T1000 (cell line): ENCODE results near the gene LCK.
A peak's percentile ranks its signal among the peaks of the same experiment; 100 is the strongest.
"Not testable (repeated sequence)": the region's sequence is repeated elsewhere in the genome, so short reads cannot be mapped to it uniquely, and the experiment has no call there.

Source experiments
- DNase-seq: peaks from one replicate; lab custom pipeline; 2025; ENCODE audit warnings: mixed read lengths; lab: John Stamatoyannopoulos, UW

LCK gene

GRCh38 chr1:32274646-32275340, 23.7 kb downstream of the LCK start:
- DNase-seq = no peak

DNA sequence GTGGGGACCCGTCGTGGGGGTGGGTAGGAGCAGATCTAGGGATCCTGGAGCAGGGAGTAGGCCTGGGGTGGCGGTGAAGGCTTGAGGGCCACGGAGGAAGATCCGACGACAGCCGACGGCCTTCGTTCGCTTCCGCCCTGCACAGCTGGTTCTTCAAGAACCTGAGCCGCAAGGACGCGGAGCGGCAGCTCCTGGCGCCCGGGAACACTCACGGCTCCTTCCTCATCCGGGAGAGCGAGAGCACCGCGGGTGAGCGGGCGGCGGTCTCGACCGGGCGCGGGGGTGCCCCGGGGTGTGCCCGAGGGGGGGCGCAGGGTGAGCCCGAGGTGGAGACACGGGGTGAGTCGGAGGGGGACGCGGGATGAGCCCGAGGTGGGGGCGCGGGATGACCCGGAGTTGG, 24.4 kb downstream of the LCK start:
- no peak for DNase-seq

DNA sequence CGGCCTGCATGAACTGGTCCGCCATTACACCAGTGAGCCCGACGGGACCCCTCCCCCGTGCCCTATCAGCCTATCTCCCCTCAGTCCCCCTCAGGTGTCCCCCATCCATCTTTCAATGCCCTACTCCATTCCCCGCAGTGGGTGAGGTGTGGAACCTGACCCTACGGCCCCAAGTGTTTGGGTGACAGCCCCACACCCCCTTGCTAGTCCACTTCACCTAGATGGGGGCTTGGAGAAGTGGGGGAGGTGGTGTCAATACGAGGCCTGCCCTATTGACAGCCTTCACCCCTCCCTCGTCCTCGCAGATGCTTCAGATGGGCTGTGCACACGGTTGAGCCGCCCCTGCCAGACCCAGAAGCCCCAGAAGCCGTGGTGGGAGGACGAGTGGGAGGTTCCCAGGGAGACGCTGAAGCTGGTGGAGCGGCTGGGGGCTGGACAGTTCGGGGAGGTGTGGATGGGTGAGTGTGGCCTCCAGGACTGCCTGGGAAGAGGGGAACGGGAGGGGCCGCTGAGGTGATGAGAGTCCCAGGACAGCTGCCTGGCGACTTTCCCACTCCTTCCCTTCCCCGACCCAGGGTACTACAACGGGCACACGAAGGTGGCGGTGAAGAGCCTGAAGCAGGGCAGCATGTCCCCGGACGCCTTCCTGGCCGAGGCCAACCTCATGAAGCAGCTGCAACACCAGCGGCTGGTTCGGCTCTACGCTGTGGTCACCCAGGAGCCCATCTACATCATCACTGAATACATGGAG, 25.1 kb downstream of the LCK start:
- DNase-seq = no peak

GRCh38 chr1:32284777-32285176, 33.7 kb downstream of the LCK start:
- DNase-seq = not testable (repeated sequence)

DNA sequence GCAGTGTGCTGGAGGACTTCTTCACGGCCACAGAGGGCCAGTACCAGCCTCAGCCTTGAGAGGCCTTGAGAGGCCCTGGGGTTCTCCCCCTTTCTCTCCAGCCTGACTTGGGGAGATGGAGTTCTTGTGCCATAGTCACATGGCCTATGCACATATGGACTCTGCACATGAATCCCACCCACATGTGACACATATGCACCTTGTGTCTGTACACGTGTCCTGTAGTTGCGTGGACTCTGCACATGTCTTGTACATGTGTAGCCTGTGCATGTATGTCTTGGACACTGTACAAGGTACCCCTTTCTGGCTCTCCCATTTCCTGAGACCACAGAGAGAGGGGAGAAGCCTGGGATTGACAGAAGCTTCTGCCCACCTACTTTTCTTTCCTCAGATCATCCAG, 34.6 kb downstream of the LCK start:
- no peak for DNase-seq

- DNase-seq = no peak
Measured at GRCh38 chr1:32286763-32287162, 35.7 kb downstream of the LCK start.

DNA sequence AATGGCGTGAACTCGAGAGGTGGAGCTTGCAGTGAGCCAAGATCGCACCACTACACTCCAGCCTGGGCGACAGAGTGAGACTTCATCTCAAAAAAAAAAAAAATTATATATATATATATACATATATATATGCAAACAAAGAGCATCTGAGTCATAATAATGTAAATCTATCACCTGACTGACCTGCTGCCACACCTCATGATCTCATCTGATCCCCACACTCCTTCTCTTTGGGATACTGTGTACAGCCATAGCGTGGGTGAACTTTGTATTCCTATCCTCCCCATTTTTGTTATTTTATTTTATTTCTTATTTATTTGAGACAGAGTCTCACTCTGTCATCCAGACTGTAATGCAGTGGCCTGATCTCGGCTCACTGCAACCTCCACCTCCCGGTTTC, 38.2 kb downstream of the LCK start:
- DNase-seq = no peak

- DNase-seq = no peak
Measured at GRCh38 chr1:32291145-32291707, 40.2 kb downstream of the LCK start.

DNA sequence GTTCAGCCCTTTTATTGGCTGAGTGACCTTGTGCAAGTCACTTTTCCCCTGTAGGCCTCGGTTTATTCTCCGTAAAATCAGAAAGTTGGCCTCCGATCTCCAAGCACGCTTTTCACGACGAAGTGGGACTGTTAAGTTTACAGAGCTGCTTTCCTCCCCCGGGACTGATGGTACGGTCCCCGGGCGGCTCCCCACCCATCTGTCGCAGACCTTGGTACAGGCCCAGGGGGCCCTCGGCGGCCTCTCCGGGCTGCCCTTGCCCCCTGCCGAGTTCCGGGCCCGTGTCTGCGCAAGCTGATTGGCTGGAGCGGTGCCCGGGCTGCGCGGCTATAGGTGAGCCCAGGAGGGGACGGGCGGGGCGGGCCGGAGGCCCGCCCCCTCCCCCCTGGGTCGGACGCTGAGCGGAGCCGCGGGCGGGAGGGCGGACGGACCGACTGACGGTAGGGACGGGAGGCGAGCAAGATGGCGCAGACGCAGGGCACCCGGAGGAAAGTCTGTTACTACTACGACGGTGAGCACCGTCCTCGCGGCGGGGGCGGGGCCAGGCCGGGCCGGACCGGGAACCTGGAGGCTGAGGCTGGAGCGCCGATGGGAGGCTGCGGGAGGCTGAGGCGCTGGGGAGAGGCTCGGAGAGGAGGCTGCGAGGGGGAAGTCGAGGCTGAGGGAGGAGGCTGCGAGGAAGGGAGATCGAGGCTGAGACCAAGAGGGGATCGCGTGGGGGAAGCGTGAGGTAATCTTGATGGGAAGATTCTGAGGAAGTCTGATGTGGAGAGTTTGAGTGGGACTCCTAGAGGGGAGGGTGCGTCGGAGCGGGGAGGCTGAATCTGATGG, 40.9 kb downstream of the LCK start, which contains the start of gene HDAC1:
Gene HDAC1 (plus strand): TSS at position 376 of the 831 bp plus-strand sequence. CDS start 87 bp downstream, at position 463.
- DNase-seq = peak; percentile 92

GRCh38 chr1:32298211-32298610, 47.1 kb downstream of the LCK start:
- not testable (repeated sequence) for DNase-seq

DNA sequence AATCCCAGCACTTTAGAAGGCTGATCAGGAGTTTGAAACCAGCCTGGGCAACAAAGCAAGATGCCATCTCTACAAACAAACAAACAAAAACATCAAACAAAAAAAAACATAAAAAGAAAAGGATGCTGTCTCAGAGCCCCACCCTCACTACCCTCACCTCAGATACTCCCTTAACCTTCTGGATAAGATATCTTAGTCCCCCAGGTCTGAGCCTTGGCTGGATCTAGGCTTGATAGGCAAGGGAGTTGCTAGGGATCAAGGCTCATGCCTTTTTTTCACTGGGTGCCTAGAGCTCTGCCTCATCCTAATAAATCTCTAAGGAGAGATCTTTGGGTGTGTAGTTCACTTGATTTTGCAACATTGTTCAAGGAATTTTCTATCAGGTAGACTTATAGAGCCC, 48.3 kb downstream of the LCK start:
- no peak for DNase-seq

- no peak for DNase-seq
Measured at GRCh38 chr1:32303358-32303757, 52.3 kb downstream of the LCK start.

DNA sequence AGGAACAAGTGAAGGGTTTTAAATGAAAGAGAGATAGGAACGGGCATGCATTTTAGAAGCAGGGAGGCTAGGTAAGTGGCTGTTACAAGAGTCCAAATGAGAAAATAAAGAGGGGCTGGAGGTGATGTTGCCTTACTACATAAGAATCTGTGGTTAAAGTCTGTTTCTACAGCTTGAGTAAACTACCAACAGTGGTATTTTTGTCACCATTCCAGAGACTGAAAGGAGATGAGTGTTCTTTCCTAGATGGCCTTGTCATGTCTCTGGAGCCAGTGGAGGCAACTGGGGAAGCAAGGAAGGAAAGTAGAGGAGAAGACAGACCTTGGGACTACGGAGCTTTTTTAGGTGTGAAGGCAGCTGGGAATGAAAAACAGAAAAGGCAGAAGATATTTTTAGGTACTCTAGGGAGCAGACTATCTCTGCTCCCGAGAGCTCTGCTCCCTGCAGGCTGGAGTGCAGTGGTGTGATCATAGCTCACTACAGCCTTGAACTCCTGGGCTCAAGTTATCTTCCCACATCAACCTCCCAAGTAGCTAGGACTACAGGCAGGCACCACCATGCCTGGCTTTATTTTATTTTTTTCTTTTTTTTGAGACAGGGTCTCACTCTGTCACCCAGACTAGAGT, 53.0 kb downstream of the LCK start:
- DNase-seq = no peak

DNA sequence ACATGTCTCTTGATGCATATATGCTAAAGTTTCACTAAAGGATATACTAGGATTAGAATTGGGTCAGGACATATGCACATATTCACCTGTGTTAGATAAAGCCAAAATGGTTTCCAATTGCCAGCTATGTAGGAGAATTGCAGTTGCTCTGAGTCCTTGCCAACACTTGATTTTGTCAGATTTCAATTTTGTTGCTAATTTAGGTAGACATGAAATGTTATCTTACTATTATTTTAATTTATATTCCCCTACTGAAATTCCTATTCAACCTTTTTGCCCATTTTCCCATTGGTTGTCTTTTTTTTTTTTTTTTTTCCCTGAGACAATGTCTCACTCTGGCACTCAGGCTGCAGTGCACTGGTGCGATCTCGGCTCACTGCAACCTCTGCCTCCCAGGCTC, 54.2 kb downstream of the LCK start:
- DNase-seq = no peak

GRCh38 chr1:32307324-32307723, 56.3 kb downstream of the LCK start:
- DNase-seq = no peak

GRCh38 chr1:32309960-32310359, 58.9 kb downstream of the LCK start:
- no peak for DNase-seq

DNA sequence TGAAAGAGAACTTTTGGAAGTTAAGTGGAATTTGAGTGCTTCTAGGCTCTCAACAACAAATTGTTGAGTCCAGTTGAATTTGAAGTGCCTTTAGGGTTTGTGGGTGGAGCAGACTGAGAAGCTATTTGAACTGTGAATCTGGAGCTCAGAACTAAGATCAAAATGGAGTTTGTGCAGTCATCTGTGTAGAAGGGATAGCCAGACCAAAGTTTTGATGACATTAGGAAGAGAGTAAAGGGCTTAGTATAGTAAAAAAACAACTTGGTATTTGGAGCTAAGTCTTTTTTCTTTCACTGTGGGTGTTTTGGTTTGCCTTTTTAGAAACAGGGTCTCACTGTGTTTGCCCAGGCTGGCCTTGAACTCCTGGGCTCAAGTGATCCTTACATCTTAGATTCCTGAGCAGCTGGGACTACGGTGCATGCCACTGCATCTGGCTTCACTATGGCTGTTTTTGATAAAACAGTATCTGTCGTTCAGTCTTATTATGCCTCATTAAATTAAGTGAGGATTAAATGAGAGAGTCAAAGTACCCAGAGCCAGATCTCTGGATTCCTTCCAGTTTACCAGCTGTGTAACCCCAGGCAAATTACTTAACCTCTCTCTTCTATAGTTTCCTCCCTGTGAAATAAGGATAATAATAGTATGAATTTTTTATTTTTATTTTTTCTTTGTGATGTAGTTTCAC, 60.8 kb downstream of the LCK start:
- no peak for DNase-seq

- DNase-seq = no peak
Measured at GRCh38 chr1:32316903-32317277, 65.8 kb downstream of the LCK start.

GRCh38 chr1:32318127-32318869, 67.2 kb downstream of the LCK start:
- DNase-seq = no peak

DNA sequence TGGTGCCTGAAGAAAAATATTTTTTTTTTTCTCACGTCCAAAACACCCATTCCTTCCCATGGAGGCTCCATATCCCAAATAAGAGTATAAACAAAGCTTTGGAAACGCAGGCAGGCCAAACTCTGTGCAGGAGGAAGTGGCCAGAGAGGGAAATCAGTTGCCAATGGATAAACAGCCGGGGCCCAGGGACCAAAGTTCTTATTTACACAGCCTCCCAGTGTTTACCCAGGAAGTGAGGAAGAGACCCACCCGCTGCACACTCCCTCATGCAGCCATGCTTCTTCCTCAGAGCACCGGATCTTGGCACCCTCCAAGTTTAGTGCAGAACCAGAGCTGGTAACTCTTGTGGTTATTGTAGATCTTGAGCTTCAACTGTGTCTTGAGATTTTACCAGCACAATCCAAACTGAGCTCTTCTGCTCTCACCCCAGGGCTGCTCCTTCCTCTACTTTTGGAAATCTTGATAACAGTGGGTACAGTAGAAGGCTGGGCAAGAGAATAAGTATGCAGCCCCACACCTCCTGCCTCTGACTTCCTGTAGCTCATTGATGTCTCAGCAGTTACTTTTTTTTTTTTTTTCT, 70.7 kb downstream of the LCK start:
- DNase-seq = no peak
